ENCODE data around the gene MKKS.

- TF ChIP-seq CTCF (IDR thresholded peaks at IDR 0.05): peak in 1 of 4 experiments; percentile 29
- TF ChIP-seq POLR2AphosphoS5 (IDR thresholded peaks at IDR 0.05): no peak
Measured at GRCh38 chr20:10357974-10358373, 76.0 kb downstream of the MKKS start.

Data from prostate gland (tissue), 2 donors.